Stimulated activated CD8-positive, alpha-beta memory T cell treated with anti-CD3 and anti-CD28 coated beads, Interleukin-7, amount 100 ng/mL, for 24 hours (primary cell): Measurements from ENCODE around the gene BLCAP.
"Not testable (repeated sequence)": the region's sequence is repeated elsewhere in the genome, so short reads cannot be mapped to it uniquely, and the experiment has no call there.

Experiments used
- DNase-seq: peaks from one replicate; pipeline ENCODE4 v3.0.0-alpha.2; 2020; ENCODE audit warnings: low read depth

BLCAP gene

GRCh38 chr20:37515876-37516275 lies 11.8 kb downstream of the BLCAP start:
- DNase-seq = no peak

- DNase-seq = no peak
Measured at GRCh38 chr20:37513779-37514359, 13.8 kb downstream of the BLCAP start.

GRCh38 chr20:37511610-37512275 lies 15.9 kb downstream of the BLCAP start:
- no peak for DNase-seq

- no peak for DNase-seq
Measured at GRCh38 chr20:37510226-37510625, 17.4 kb downstream of the BLCAP start.

- DNase-seq = no peak
Measured at GRCh38 chr20:37506152-37506725, 21.4 kb downstream of the BLCAP start.

- no peak for DNase-seq
Measured at GRCh38 chr20:37505263-37506151, 22.2 kb downstream of the BLCAP start.

- DNase-seq = no peak
Measured at GRCh38 chr20:37504404-37505096, 23.1 kb downstream of the BLCAP start.

- no peak for DNase-seq
Measured at GRCh38 chr20:37503256-37503927, 24.3 kb downstream of the BLCAP start.

- no peak for DNase-seq
Measured at GRCh38 chr20:37502654-37503053, 25.0 kb downstream of the BLCAP start.

GRCh38 chr20:37501940-37502339 lies 25.7 kb downstream of the BLCAP start:
- DNase-seq = no peak

GRCh38 chr20:37500311-37500710 lies 27.4 kb downstream of the BLCAP start:
- DNase-seq = no peak

- no peak for DNase-seq
Measured at GRCh38 chr20:37498066-37498665, 29.5 kb downstream of the BLCAP start.

- no peak for DNase-seq
Measured at GRCh38 chr20:37494796-37495195, 32.9 kb downstream of the BLCAP start.

- no peak for DNase-seq
Measured at GRCh38 chr20:37494301-37494700, 33.4 kb downstream of the BLCAP start.

GRCh38 chr20:37492945-37493344 lies 34.7 kb downstream of the BLCAP start:
- no peak for DNase-seq

GRCh38 chr20:37492096-37492625 lies 35.5 kb downstream of the BLCAP start:
- DNase-seq = no peak

GRCh38 chr20:37490663-37491350 lies 36.9 kb downstream of the BLCAP start:
- DNase-seq = no peak

- not testable (repeated sequence) for DNase-seq
Measured at GRCh38 chr20:37486209-37486608, 41.5 kb downstream of the BLCAP start.

GRCh38 chr20:37484331-37484730 lies 43.3 kb downstream of the BLCAP start:
- no peak for DNase-seq

- no peak for DNase-seq
Measured at GRCh38 chr20:37481610-37482009, 46.1 kb downstream of the BLCAP start.
